Caco-2 (cell line): ENCODE results near the gene SZRD1. TPM values are rescaled to one million over a fixed set of nuclear protein-coding genes. Genes with fewer than 3 reads are reported as not detected.

ENCODE experiments used
- BruUV-seq: library from RNA; stranded (reverse); fragments of 400-500 nt; replicated peaks from 2 replicates; lab custom pipeline; 2021; lab: Mats Ljungman, UMichigan
- CTCF ChIA-PET: fragments of 300-600 bp; sonication (Branson Sonifier 250); formaldehyde crosslinking; loops from one replicate; lab custom pipeline; 2022; ENCODE audit warnings: antibody characterized with exemption; lab: Charles Lee
- POLR2A ChIA-PET: fragments of 300-600 bp; sonication (Branson Sonifier 250); formaldehyde crosslinking; loops from one replicate; lab custom pipeline; 2022; ENCODE audit warnings: antibody characterized with exemption; lab: Charles Lee
- DNase-seq, 2 experiments: peaks; one replicate each; pipeline versions ENCODE4 v3.0.0 to v3.0.0-alpha.2; 2020 to 2022
- H3K27me3 ChIP-seq: replicated peaks from 2 replicates; pipeline ENCODE4 v1.6.0; 2011; ENCODE audit warnings: low read length; ENCODE audit not compliant: control insufficient read depth, insufficient read depth
- H3K36me3 ChIP-seq: 2 replicates; pipeline ENCODE4 v1.5.1; 2011; ENCODE audit warnings: low read length; ENCODE audit not compliant: control insufficient read depth, insufficient read depth
- H3K4me1 ChIP-seq: fragments of 250-450 bp; sonication (Bioruptor Pico); 2 replicates; pipeline ENCODE4 v1.5.1; 2020; ENCODE audit warnings: mild to moderate bottlenecking
- H3K4me3 ChIP-seq: 2 replicates; pipeline ENCODE4 v1.5.1; 2011; ENCODE audit warnings: low read depth, mild to moderate bottlenecking, control low read depth, low read length
- H3K9me3 ChIP-seq: fragments of 250-450 bp; sonication (Bioruptor Pico); 2 replicates; pipeline ENCODE4 v1.5.1; 2020; ENCODE audit warnings: mild to moderate bottlenecking, moderate library complexity
- H3K27ac Mint-ChIP-seq: one replicate; pipeline ENCODE4 v1.8.0; 2022; ENCODE audit warnings: mixed read lengths; ENCODE audit not compliant: unreplicated experiment
- H3K27me3 Mint-ChIP-seq: one replicate; pipeline ENCODE4 v1.8.0; 2022; ENCODE audit warnings: mixed read lengths; ENCODE audit not compliant: insufficient read depth, unreplicated experiment
- H3K36me3 Mint-ChIP-seq: one replicate; pipeline ENCODE4 v1.8.0; 2022; ENCODE audit warnings: mild to moderate bottlenecking, mixed read lengths; ENCODE audit not compliant: insufficient read depth, unreplicated experiment
- H3K4me1 Mint-ChIP-seq: one replicate; pipeline ENCODE4 v1.8.0; 2022; ENCODE audit warnings: low read depth, mixed read lengths; ENCODE audit not compliant: unreplicated experiment
- H3K4me3 Mint-ChIP-seq: one replicate; pipeline ENCODE4 v1.8.0; 2022; ENCODE audit warnings: mild to moderate bottlenecking, moderate library complexity, mixed read lengths; ENCODE audit not compliant: unreplicated experiment
- H3K9me3 Mint-ChIP-seq: one replicate; pipeline ENCODE4 v1.8.0; 2022; ENCODE audit warnings: mixed read lengths; ENCODE audit not compliant: unreplicated experiment
- intact Hi-C: fragments of 100-400 bp; cut with micrococcal nuclease; formaldehyde crosslinking; loops from one replicate; pipeline ENCODE4 v1.10.0; 2022; ENCODE audit not compliant: unreplicated experiment
- total RNA-seq: library from RNA; stranded (reverse); gene quantifications from 2 replicates; pipeline ENCODE4 v1.2.3, GENCODE V29; 2022
- TF ChIP-seq, protein P1 (sequence below), 2 experiments: fragments of 200-600 bp in 1 of 2; IDR thresholded peaks; 1 replicate in 1 of 2; 2 replicates in 1 of 2; pipeline versions ENCODE4 v1.5.1 to v1.8.0; 2011 to 2022; ENCODE audit warnings: antibody characterized with exemption in 1 of 2, control low read depth in 1 of 2, inconsistent platforms in 1 of 2, low read depth in 1 of 2, low read length in 1 of 2, mild to moderate bottlenecking in 1 of 2, moderate library complexity in 1 of 2; ENCODE audit not compliant: insufficient read depth in 1 of 2, severe bottlenecking in 1 of 2, unreplicated experiment in 1 of 2

SZRD1 gene
- total RNA-seq, 1 experiment from 2014 or later = 93.8 TPM

- intact Hi-C loops = no loop called here
- BruUV-seq = no TSS peak
- POLR2A ChIA-PET = no interaction called here
- Mint-ChIP-seq H3K9me3 (no peaks in the 10 kb centered on the region), H3K36me3 (peaks cover 29% of the 10 kb centered on the region), H3K27ac (no peak overlapping the region), H3K4me1 (no peaks in the 10 kb centered on the region), H3K4me3 (no peak overlapping the region), H3K27me3 (no peaks in the 10 kb centered on the region)
- DNase-seq = no peak
- no peaks in the 10 kb centered on the region for H3K27me3 ChIP-seq
- H3K4me3 ChIP-seq = no peak overlapping the region
- H3K36me3 ChIP-seq = peaks cover 1% of the 10 kb centered on the region; the same call in 1 of the 2 replicates
- no peaks in the 10 kb centered on the region for H3K4me1 ChIP-seq
- TF ChIP-seq, protein P1, sequence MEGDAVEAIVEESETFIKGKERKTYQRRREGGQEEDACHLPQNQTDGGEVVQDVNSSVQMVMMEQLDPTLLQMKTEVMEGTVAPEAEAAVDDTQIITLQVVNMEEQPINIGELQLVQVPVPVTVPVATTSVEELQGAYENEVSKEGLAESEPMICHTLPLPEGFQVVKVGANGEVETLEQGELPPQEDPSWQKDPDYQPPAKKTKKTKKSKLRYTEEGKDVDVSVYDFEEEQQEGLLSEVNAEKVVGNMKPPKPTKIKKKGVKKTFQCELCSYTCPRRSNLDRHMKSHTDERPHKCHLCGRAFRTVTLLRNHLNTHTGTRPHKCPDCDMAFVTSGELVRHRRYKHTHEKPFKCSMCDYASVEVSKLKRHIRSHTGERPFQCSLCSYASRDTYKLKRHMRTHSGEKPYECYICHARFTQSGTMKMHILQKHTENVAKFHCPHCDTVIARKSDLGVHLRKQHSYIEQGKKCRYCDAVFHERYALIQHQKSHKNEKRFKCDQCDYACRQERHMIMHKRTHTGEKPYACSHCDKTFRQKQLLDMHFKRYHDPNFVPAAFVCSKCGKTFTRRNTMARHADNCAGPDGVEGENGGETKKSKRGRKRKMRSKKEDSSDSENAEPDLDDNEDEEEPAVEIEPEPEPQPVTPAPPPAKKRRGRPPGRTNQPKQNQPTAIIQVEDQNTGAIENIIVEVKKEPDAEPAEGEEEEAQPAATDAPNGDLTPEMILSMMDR (IDR thresholded peaks at IDR 0.05; ENCODE audit: insufficient read depth in 1 of 2, low read depth in 1 of 2, low read length in 1 of 2, severe bottlenecking in 1 of 2, unreplicated experiment in 1 of 2) = no peak
- no peaks in the 10 kb centered on the region for H3K9me3 ChIP-seq
- CTCF ChIA-PET = no interaction called here
These were observed 31.4 kb downstream of the SZRD1 start for GRCh38 chr1:16398371-16398953.

DNA sequence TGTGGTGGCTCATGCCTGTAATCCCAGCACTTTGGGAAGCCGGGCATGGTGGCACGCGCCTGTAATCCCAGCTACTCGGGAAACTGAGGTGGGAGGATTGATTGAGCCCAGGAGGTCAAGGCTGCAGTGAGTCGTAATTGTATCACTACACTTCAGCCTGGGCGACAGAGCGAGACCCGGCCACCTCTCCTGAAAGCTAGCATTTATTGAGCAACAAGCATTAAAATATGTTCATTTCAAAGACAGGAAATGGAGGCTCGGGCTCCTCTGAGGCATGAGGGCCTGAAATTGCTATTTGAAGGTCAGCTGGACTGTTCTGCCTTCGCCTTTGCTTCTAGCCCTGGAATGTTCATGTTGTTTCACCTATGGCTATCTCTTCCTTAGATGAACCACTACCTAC, 35.7 kb downstream of the SZRD1 start:
- BruUV-seq = no TSS peak
- Mint-ChIP-seq H3K27ac (no peak overlapping the region), H3K27me3 (no peaks in the 10 kb centered on the region), H3K4me1 (no peaks in the 10 kb centered on the region), H3K4me3 (no peak overlapping the region), H3K36me3 (peaks cover 19% of the 10 kb centered on the region), H3K9me3 (no peaks in the 10 kb centered on the region)
- ChIA-PET CTCF (interaction anchor here (1.9 kb wide), 1 partner anchor 37 kb away, joined by 5 read pairs; the partner anchor contains the start of gene NECAP2), POLR2A (no interaction called here)
- TF ChIP-seq, protein P1 (IDR thresholded peaks at IDR 0.05; ENCODE audit: insufficient read depth in 1 of 2, low read depth in 1 of 2, low read length in 1 of 2, severe bottlenecking in 1 of 2, unreplicated experiment in 1 of 2) = no peak
- intact Hi-C loops = no loop called here
- Histone ChIP-seq H3K4me3 (no peak overlapping the region), H3K9me3 (no peaks in the 10 kb centered on the region), H3K36me3 (no peaks in the 10 kb centered on the region), H3K27me3 (no peaks in the 10 kb centered on the region), H3K4me1 (no peaks in the 10 kb centered on the region)
- DNase-seq = no peak

GRCh38 chr1:16405441-16405840, 38.4 kb downstream of the SZRD1 start:
- CTCF ChIA-PET = no interaction called here

More at GRCh38 chr1:16405441-16405840, 38.4 kb downstream of the SZRD1 start:
- H3K27me3 Mint-ChIP-seq = no peaks in the 10 kb centered on the region
- peaks cover 6% of the 10 kb centered on the region for H3K36me3 Mint-ChIP-seq
- no peaks in the 10 kb centered on the region for H3K4me1 Mint-ChIP-seq
- no peak overlapping the region for H3K4me3 Mint-ChIP-seq
- H3K9me3 ChIP-seq = no peaks in the 10 kb centered on the region
- no peak for DNase-seq
- no peak overlapping the region for H3K27ac Mint-ChIP-seq
- no TSS peak for BruUV-seq
- TF ChIP-seq, protein P1 (IDR thresholded peaks at IDR 0.05; ENCODE audit: insufficient read depth in 1 of 2, low read depth in 1 of 2, low read length in 1 of 2, severe bottlenecking in 1 of 2, unreplicated experiment in 1 of 2) = no peak
- no peak overlapping the region for H3K4me3 ChIP-seq
- POLR2A ChIA-PET = no interaction called here
- H3K4me1 ChIP-seq = no peaks in the 10 kb centered on the region
- H3K27me3 ChIP-seq = no peaks in the 10 kb centered on the region
- H3K36me3 ChIP-seq = no peaks in the 10 kb centered on the region
- intact Hi-C loops = no loop called here
- H3K9me3 Mint-ChIP-seq = no peaks in the 10 kb centered on the region
